OCI-LY7 (cell line): Measurements from ENCODE around the gene TEX2.
A peak's percentile ranks its signal among the peaks of the same experiment; 100 is the strongest.

Experiments
- CTCF ChIP-seq: fragments of 200-600 bp; sonication (generic); conservative IDR thresholded peaks from 2 replicates; pipeline ENCODE4 v1.5.1; 2014; ENCODE audit warnings: mild to moderate bottlenecking, antibody characterized with exemption, low read length, moderate library complexity, mixed read lengths
- EZH2phosphoT487 ChIP-seq: fragments of 200-600 bp; sonication (generic); IDR thresholded peaks from 2 replicates; pipeline ENCODE4 v1.6.1; 2018; ENCODE audit warnings: low read depth, borderline replicate concordance, mild to moderate bottlenecking, mixed run types, antibody characterized with exemption, low read length, moderate library complexity, mixed read lengths

GRCh38 chr17:64133546-64134215, 129.4 kb downstream of the TEX2 start:
- TF ChIP-seq CTCF (peak; percentile 91), EZH2phosphoT487 (no peak)
